Prostate gland (tissue), 2 donors: ENCODE data around the gene OPN4. TPM values are rescaled to one million over a fixed set of nuclear protein-coding genes. Genes with fewer than 3 reads are reported as not detected.

Source experiments
- DNase-seq: peaks from one replicate; pipeline ENCODE4 v3.0.0-alpha.2; 2019; ENCODE audit warnings: low spot score
- H3K27ac ChIP-seq, 2 donors: fragments of 200-600 bp; sonication (generic); 2 replicates each; pipeline ENCODE4 v1.5.1; 2017 to 2019
- H3K27me3 ChIP-seq: fragments of 200-600 bp; sonication (generic); replicated peaks from 2 replicates; pipeline ENCODE4 v1.5.1; 2019; ENCODE audit not compliant: insufficient read depth
- H3K36me3 ChIP-seq, 2 donors: fragments of 200-600 bp; sonication (generic); 1 replicate in 1 of 2; 2 replicates in 1 of 2; pipeline versions ENCODE4 v1.5.1 to v1.8.1; 2017 to 2019
- H3K4me1 ChIP-seq: fragments of 200-600 bp; sonication (generic); replicated peaks from 2 replicates; pipeline ENCODE4 v1.5.1; 2019
- H3K4me3 ChIP-seq, 2 donors: fragments of 200-600 bp; sonication (generic); 2 replicates each; pipeline ENCODE4 v1.5.1; 2017 to 2019
- H3K9me3 ChIP-seq: fragments of 200-600 bp; sonication (generic); 2 replicates; pipeline ENCODE4 v1.5.1; 2017
- CTCF ChIP-seq, 4 experiments: fragments of 200-600 bp in 2 of 4; fragments of 450-650 bp in 2 of 4; sonication (generic) in 2 of 4; IDR thresholded peaks; 1 replicate in 3 of 4; 2 replicates in 1 of 4; pipeline ENCODE4 v1.5.1; 2016 to 2019; ENCODE audit warnings: antibody characterized with exemption in 4 of 4, mild to moderate bottlenecking in 2 of 4, moderate library complexity in 2 of 4
- POLR2A ChIP-seq: fragments of 450-650 bp; IDR thresholded peaks from one replicate; pipeline ENCODE4 v1.6.1; 2016; ENCODE audit warnings: antibody characterized with exemption, mild to moderate bottlenecking
- POLR2AphosphoS5 ChIP-seq: sonication (generic); formaldehyde crosslinking; IDR thresholded peaks from one replicate; pipeline ENCODE4 v1.6.1; 2017; ENCODE audit warnings: antibody characterized with exemption
- WGBS: methylation state at CpG from one replicate; pipeline ENCODE4 v1.1.5; 2018; 5-methylcytosine and 5-hydroxymethylcytosine counted together
- intact Hi-C: fragments of 100-400 bp; cut with DNase I; formaldehyde crosslinking; loops from one replicate; pipeline ENCODE4 v1.14.2; 2022
- total RNA-seq, 2 donors: library from RNA; depleted of rRNA; stranded (reverse); fragments of >200 nt; gene quantifications; one replicate each; pipeline ENCODE4 v1.1.0, GENCODE V29; 2016

Gene OPN4
- total RNA-seq, 2 donors from 2014 or later: not detected

GRCh38 chr10:86688398-86688921 lies 34.1 kb downstream of the OPN4 start:
- TF ChIP-seq POLR2AphosphoS5: peak; percentile 13
- no peak for TF ChIP-seq POLR2A
- peak; percentile 73 to 84 (median 79) for TF ChIP-seq CTCF (IDR thresholded peaks at IDR 0.05)

DNA sequence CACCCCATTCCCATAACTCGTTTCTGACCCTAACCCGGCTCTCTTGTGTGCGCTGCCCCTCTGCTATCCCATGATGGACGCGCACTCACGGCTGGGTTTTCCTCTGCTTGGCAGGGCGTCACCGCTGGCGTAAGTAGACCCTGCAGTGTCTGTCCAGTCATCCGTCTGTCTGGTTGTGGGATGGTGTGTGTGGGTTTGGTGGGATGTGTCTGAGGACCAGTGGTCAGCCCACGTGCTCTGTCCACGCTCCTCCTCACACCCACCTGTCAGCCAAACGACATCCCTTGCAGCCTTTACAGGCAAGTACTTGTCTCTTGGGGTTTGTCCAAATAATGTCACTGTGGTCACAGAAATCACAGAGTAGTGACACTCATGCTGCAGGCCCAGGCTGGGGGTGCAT lies 34.8 kb downstream of the OPN4 start:
- H3K27ac ChIP-seq: no peak overlapping the region
- H3K36me3 ChIP-seq: no peaks in the 10 kb centered on the region
- no peak overlapping the region for H3K4me3 ChIP-seq
- no peak for TF ChIP-seq POLR2A
- TF ChIP-seq CTCF (IDR thresholded peaks at IDR 0.05): no peak
- TF ChIP-seq POLR2AphosphoS5: no peak
- no peak for DNase-seq
- no peaks in the 10 kb centered on the region for H3K4me1 ChIP-seq
- no peaks in the 10 kb centered on the region for H3K9me3 ChIP-seq
- WGBS: 90% methylated on average over 13 of the region's 13 CpGs
- no peaks in the 10 kb centered on the region for H3K27me3 ChIP-seq
- intact Hi-C loops: loop anchor here (5.0 to 10.0 kb wide), 2 partner anchors 208 to 406 kb away; partner anchors contain the start of genes GLUD1 and SHLD2

More at GRCh38 chr10:86688398-86688921, 34.1 kb downstream of the OPN4 start:
- Histone ChIP-seq H3K4me1 (no peaks in the 10 kb centered on the region), H3K27me3 (no peaks in the 10 kb centered on the region), H3K27ac (no peak overlapping the region), H3K36me3 (no peaks in the 10 kb centered on the region), H3K4me3 (no peak overlapping the region), H3K9me3 (no peaks in the 10 kb centered on the region)
- intact Hi-C loops: loop anchor here (5.0 to 10.0 kb wide), 2 partner anchors 209 to 406 kb away; partner anchors contain the start of genes GLUD1 and SHLD2
- peak; percentile 48 for DNase-seq
- 48% methylated on average over 8 of the region's 8 CpGs for WGBS

DNA sequence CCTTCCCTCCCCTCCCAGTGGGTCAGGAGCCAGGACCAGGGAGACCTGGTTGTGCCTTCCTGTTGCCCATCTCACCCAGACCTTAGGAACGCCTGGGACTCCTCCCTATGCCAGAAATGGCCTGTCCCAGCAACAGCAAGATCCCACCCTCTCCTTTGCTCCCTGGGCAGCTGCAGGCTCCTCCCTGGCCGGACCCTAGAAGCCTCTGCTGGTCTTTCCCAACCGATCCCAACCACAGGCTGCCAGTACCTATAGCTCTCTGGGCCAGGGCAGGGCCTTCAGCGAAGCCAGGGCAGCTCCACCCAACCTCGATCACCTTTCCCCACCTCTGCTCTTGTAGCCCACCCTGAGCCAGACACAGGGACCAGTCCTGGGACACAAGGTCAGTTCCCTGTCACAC lies 35.9 kb downstream of the OPN4 start:
- H3K4me3 ChIP-seq: no peak overlapping the region
- intact Hi-C loops: no loop called here
- no peaks in the 10 kb centered on the region for H3K36me3 ChIP-seq
- no peak for DNase-seq
- WGBS: 90% methylated on average over 5 of the region's 5 CpGs
- H3K27me3 ChIP-seq: no peaks in the 10 kb centered on the region
- no peaks in the 10 kb centered on the region for H3K4me1 ChIP-seq
- H3K27ac ChIP-seq: no peak overlapping the region
- H3K9me3 ChIP-seq: no peaks in the 10 kb centered on the region
- TF ChIP-seq POLR2A (no peak), CTCF (IDR thresholded peaks at IDR 0.05) (no peak), POLR2AphosphoS5 (no peak)

- H3K27me3 ChIP-seq: no peaks in the 10 kb centered on the region
- no peak for DNase-seq
- no peak overlapping the region for H3K27ac ChIP-seq
- H3K4me1 ChIP-seq: no peaks in the 10 kb centered on the region
- no peaks in the 10 kb centered on the region for H3K36me3 ChIP-seq
- H3K4me3 ChIP-seq: no peak overlapping the region
- TF ChIP-seq POLR2A (no peak), POLR2AphosphoS5 (no peak), CTCF (IDR thresholded peaks at IDR 0.05) (no peak)
- intact Hi-C loops: no loop called here
- H3K9me3 ChIP-seq: no peaks in the 10 kb centered on the region
- 100% methylated on average over 2 of the region's 3 CpGs for WGBS
Observed at GRCh38 chr10:86690657-86691084, 36.3 kb downstream of the OPN4 start.

GRCh38 chr10:86691333-86692022 lies 37.1 kb downstream of the OPN4 start:
- Histone ChIP-seq H3K27ac (no peak overlapping the region), H3K36me3 (no peaks in the 10 kb centered on the region), H3K4me3 (no peak overlapping the region), H3K27me3 (no peaks in the 10 kb centered on the region), H3K4me1 (no peaks in the 10 kb centered on the region), H3K9me3 (no peaks in the 10 kb centered on the region)
- 94% methylated on average over 14 of the region's 14 CpGs for WGBS
- no peak for TF ChIP-seq POLR2AphosphoS5
- DNase-seq: no peak
- intact Hi-C loops: no loop called here
